Activated CD4-positive, alpha-beta T cell treated with anti-CD3 and anti-CD28 coated beads for 4 hours (primary cell): Measurements from ENCODE around the gene PRR15.

Experiments used
- DNase-seq, 2 donors: peaks; one replicate each; pipeline ENCODE4 v3.0.0-alpha.2; 2020

PRR15 gene

DNA sequence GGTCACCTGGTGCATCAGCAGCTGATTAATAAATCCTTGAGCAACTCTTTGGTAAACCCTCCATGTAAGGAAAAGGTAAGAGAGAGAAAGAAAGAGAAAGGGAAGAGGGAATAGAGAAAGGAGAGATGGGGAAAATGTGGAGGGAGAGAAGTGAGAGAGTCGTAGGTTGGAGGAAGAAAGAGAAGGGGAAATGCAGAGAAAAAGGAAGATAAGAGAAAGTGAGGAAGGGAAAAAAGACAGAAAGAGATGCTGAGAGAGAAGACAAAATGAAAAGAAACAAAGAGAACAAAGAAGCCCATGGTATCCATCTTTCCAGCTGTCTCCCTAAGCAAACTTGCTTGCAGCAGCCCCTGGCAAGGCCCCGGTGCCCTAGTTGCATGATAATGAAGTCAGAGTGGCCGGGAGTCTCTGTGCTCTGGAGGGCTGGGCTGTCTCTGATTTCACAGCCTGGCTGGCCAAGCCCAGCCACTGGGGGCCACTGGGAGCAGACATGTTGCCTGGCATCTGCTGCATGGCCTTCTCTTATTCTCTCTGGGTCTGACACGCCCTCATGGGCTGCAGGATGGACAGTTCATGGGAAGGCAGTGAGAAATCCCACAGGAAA lies 48.4 kb downstream of the PRR15 start:
- no peak for DNase-seq

DNA sequence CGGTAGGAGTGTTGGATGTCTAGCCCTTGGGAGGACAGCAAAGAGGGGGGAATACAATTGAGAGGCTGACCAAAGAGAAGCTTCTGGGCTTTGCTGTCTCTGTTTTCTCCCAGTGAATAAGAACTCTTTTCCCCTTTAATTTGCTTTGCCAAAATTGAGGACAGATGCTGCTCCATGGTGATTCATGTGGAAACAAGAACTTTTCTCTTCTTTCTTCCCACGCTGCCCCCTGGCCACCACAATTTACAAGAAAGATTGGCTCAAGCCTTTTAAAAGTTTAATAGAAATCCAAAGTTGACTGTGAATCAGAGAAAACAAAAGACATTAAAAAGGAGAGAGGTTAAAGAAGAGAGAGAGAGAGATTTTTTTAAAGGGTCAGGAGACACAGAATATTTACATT lies 49.0 kb downstream of the PRR15 start:
- no peak for DNase-seq

DNA sequence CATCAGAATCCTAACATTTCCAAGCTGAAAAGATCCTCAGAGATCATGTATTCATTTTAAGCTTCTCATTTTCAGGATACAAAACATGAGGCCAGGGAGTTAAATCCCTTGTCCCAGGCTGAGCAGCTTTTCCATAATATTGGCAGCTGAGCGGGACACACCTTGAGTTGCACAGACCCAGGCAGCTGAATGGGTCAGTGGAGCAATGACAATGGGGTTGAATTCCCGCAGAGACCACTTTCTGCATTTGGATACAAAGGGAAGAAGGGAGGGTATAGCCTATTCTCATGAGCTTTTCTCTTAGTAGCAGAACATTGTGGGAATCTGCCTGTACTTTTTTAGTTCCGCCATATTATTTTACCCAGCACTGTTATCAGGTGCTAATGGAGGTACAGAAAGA lies 49.5 kb downstream of the PRR15 start:
- no peak for DNase-seq

DNA sequence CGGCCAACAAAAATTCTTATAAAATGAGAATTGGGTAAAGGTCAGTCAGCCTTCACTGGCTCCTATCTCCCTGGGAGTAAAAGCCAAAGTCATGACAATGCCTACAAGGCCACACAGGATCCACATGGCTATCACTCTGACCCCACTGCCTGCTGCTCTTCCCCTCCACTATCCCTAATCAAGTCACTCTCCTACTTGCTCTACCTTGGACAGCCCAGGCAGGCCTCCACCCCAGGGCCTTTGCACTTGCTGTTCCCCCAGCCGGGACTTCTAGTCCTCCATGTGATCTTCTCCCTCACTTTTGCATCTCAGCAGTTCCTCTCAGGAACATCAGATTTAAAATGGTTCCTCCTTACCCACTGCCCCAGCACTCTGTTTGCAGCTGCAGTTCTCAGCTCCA lies 50.6 kb downstream of the PRR15 start:
- DNase-seq, result no peak
